ENCODE results near the gene ADORA1.

ADORA1 gene

DNA sequence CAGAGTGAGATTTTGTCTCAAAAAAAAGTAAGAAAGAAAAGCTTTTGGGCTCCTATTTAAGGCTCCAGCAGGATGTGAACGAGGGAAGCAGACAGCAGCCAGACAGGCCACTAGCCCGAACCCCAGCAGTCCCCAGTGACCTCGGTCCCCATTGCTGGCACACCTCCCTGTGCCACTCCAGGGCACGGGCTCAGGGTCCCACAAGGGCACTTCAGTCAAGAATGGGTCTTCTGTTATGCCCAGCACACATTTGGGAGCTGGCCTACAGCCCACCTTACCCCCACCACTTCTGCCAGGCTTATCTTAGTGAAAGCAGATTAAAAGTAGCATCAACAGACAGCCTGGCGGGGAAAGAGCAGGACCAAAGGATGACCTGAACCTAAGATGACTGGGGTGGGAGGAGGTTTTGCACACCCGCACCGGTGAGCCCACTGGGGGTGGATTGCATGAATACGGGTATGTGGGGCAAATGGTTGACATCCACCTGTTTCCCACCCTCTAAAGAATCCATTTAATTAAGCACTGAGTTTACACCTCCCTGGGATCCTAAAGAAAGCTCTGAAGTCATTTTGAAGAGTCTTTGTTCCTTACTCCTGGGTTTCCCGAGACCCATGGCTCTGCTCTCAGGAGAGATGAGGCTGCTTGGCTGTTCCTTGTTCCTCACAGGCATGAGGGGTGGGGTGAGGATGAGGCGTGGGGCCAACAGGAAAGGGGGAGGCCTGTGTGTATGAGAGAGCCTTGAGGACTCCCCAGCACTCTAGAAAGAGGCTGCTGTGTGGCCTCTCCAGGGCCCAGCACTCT is 54.3 kb downstream of the ADORA1 start:
- no peak overlapping the region for H3K4me3 ChIP-seq (ENCODE audit: low read depth in 1 of 2, low read length in 2 of 2)
- H3K9me3 ChIP-seq (ENCODE audit: control insufficient read depth in 1 of 2, low read length in 2 of 2), result no peaks in the 10 kb centered on the region
- H3K27ac ChIP-seq (ENCODE audit: low read length), result no peak overlapping the region
- H3K4me1 ChIP-seq (ENCODE audit: control insufficient read depth in 1 of 2, insufficient read depth in 2 of 2, low read length in 2 of 2), result peaks cover 0 to 2% of the 10 kb centered on the region in 2 donors
- no peaks in the 10 kb centered on the region for H3K27me3 ChIP-seq (ENCODE audit: low read depth, low read length)
- H3K36me3 ChIP-seq (ENCODE audit: control insufficient read depth in 1 of 2, insufficient read depth in 2 of 2, low read length in 2 of 2), result no peaks in the 10 kb centered on the region

DNA sequence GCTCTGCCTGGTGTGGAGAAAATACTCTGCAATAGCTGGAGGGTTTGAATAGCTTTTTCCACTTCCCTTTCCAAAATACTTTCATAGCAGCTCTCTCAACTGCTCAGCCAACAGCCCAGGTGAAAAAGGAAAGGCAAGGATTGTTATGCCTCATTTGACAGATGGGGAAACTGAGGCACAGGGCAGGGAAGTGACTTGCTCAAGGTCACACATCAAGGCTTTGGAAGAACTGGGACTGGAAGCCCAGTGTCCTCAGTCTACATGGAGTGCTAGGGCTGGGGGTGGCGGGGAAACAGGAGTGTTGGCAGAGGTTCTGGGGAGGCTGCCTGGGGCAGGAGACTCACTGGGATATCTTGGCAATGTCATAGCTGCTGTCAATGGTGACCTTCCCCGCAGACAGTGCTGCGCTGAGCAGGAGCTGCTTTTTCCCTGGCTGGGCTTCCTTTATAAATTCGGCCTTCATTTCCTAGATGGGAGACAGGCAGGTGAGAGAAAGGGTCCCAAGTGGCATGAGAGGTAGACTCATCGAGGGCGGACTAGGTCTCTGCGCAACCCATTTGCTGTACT is 54.9 kb downstream of the ADORA1 start:
- Histone ChIP-seq H3K27ac (ENCODE audit: low read length) (no peak overlapping the region), H3K36me3 (ENCODE audit: control insufficient read depth in 1 of 2, insufficient read depth in 2 of 2, low read length in 2 of 2) (no peaks in the 10 kb centered on the region), H3K4me3 (ENCODE audit: low read depth in 1 of 2, low read length in 2 of 2) (no peak overlapping the region), H3K27me3 (ENCODE audit: low read depth, low read length) (no peaks in the 10 kb centered on the region), H3K4me1 (ENCODE audit: control insufficient read depth in 1 of 2, insufficient read depth in 2 of 2, low read length in 2 of 2) (peaks cover 0 to 9% of the 10 kb centered on the region in 2 donors), H3K9me3 (ENCODE audit: control insufficient read depth in 1 of 2, low read length in 2 of 2) (no peaks in the 10 kb centered on the region)

DNA sequence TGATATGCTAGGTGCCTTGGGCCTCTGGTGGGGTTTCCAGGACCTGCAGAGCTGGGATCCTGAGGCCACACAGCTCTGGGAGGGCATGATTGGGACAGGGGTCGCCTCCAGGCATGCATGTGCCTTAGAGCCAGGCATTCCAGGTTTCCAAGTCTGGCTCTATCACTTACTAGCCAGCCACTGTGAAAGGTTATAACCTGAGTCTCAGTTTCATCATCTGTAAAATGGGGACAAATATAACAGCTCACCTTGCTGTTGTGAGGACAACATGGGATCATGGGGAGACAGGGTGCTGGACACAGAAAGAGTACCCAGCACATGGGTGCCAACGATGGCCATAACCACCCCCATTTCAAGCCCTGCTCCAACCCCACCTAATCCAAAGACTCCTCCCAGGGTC is 56.3 kb downstream of the ADORA1 start:
- H3K27me3 ChIP-seq (ENCODE audit: low read depth, low read length), result no peaks in the 10 kb centered on the region
- H3K36me3 ChIP-seq (ENCODE audit: control insufficient read depth in 1 of 2, insufficient read depth in 2 of 2, low read length in 2 of 2), result no peaks in the 10 kb centered on the region
- peaks cover 0 to 10% of the 10 kb centered on the region in 2 donors for H3K4me1 ChIP-seq (ENCODE audit: control insufficient read depth in 1 of 2, insufficient read depth in 2 of 2, low read length in 2 of 2)
- no peak overlapping the region for H3K4me3 ChIP-seq (ENCODE audit: low read depth in 1 of 2, low read length in 2 of 2)
- no peak overlapping the region for H3K27ac ChIP-seq (ENCODE audit: low read length)
- H3K9me3 ChIP-seq (ENCODE audit: control insufficient read depth in 1 of 2, low read length in 2 of 2), result no peaks in the 10 kb centered on the region

DNA sequence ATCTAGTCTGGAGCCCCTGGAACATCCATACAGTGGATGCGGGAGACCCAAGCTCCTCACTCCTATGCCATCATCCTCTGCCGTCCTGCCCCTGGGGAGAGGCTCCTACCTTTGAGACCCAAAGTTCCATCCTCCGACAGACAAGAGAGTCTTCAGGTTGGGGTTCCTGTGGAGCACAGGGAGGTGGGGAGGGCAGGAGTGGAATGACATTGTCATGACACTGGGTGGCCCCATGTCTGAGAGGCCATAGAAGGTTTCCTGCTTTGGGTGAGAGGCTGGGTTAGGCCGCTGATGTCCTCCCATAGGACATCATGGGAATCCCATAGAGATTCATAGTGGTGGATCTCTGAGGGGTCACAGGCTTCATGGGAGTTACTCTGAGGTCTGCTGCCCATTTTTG is 56.9 kb downstream of the ADORA1 start:
- Histone ChIP-seq H3K27ac (ENCODE audit: low read length) (no peak overlapping the region), H3K9me3 (ENCODE audit: control insufficient read depth in 1 of 2, low read length in 2 of 2) (no peaks in the 10 kb centered on the region), H3K4me1 (ENCODE audit: control insufficient read depth in 1 of 2, insufficient read depth in 2 of 2, low read length in 2 of 2) (peaks cover 0 to 10% of the 10 kb centered on the region in 2 donors), H3K27me3 (ENCODE audit: low read depth, low read length) (no peaks in the 10 kb centered on the region), H3K4me3 (ENCODE audit: low read depth in 1 of 2, low read length in 2 of 2) (no peak overlapping the region), H3K36me3 (ENCODE audit: control insufficient read depth in 1 of 2, insufficient read depth in 2 of 2, low read length in 2 of 2) (no peaks in the 10 kb centered on the region)

DNA sequence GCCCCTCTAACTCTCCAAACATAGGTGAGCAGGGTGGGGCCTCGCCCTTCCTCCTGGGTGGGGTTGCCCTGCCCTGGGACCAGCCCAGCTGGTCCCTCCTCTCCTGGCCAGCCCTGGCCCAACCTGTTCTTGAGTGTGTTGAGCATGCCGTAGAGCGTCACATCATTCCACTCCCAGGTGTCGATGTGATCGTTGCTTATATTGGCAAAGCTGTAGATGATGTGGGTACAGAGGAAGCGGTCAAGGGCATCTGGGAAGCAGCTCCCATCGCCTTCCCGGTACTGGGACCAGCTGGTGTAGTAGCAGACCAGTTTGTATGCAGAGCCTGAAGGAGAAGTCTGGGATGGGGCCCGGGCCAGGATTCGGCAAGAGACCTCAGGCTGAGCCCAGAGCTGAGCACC is 57.5 kb downstream of the ADORA1 start:
- no peaks in the 10 kb centered on the region for H3K36me3 ChIP-seq (ENCODE audit: control insufficient read depth in 1 of 2, insufficient read depth in 2 of 2, low read length in 2 of 2)
- no peak overlapping the region for H3K27ac ChIP-seq (ENCODE audit: low read length)
- H3K9me3 ChIP-seq (ENCODE audit: control insufficient read depth in 1 of 2, low read length in 2 of 2), result no peaks in the 10 kb centered on the region
- no peaks in the 10 kb centered on the region for H3K27me3 ChIP-seq (ENCODE audit: low read depth, low read length)
- H3K4me3 ChIP-seq (ENCODE audit: low read depth in 1 of 2, low read length in 2 of 2), result no peak overlapping the region
- H3K4me1 ChIP-seq (ENCODE audit: control insufficient read depth in 1 of 2, insufficient read depth in 2 of 2, low read length in 2 of 2), result peaks cover 0 to 10% of the 10 kb centered on the region in 2 donors

DNA sequence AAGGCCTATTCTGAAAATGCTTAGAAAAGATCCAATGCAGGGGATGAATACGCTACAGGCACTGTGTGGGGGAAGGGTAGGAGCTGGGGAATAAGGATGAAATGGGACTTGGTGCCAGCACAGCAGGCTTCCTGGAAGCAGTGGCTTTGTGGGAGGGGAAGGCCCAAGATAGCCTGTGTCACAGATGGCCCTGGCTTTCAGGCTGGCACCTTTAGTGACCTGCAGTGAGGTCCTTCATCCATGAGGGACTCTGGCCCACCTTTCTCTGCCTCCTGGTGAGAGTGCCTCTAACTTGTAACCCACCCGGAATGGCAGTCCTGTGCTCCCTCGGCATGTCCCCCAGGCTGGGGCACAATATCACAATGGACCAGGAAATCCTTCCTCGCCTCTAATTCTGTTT is 58.1 kb downstream of the ADORA1 start:
- no peak overlapping the region for H3K4me3 ChIP-seq (ENCODE audit: low read depth in 1 of 2, low read length in 2 of 2)
- no peaks in the 10 kb centered on the region for H3K36me3 ChIP-seq (ENCODE audit: control insufficient read depth in 1 of 2, insufficient read depth in 2 of 2, low read length in 2 of 2)
- no peaks in the 10 kb centered on the region for H3K27me3 ChIP-seq (ENCODE audit: low read depth, low read length)
- H3K27ac ChIP-seq (ENCODE audit: low read length), result no peak overlapping the region
- peaks cover 0 to 10% of the 10 kb centered on the region in 2 donors for H3K4me1 ChIP-seq (ENCODE audit: control insufficient read depth in 1 of 2, insufficient read depth in 2 of 2, low read length in 2 of 2)
- no peaks in the 10 kb centered on the region for H3K9me3 ChIP-seq (ENCODE audit: control insufficient read depth in 1 of 2, low read length in 2 of 2)

DNA sequence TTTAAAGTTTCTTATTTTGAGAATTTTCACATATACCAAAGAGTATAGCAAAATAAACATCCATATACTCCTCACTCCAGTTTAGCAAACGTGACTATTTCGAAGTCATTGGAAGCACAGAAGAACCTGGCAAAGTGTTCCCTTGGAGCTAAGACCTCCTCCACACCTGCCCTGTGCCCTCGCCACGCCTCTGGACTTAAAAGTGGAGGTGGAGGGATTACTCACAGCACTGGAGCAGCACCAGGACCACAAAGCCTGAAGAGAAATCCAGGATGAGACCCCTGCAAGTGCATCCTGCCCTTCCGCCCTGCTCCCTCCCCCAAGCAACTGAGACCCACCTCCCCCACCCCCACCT is 58.5 kb downstream of the ADORA1 start:
- Histone ChIP-seq H3K27me3 (ENCODE audit: low read depth, low read length) (no peaks in the 10 kb centered on the region), H3K27ac (ENCODE audit: low read length) (no peak overlapping the region), H3K36me3 (ENCODE audit: control insufficient read depth in 1 of 2, insufficient read depth in 2 of 2, low read length in 2 of 2) (no peaks in the 10 kb centered on the region), H3K9me3 (ENCODE audit: control insufficient read depth in 1 of 2, low read length in 2 of 2) (no peaks in the 10 kb centered on the region), H3K4me1 (ENCODE audit: control insufficient read depth in 1 of 2, insufficient read depth in 2 of 2, low read length in 2 of 2) (peaks cover 0 to 10% of the 10 kb centered on the region in 2 donors), H3K4me3 (ENCODE audit: low read depth in 1 of 2, low read length in 2 of 2) (no peak overlapping the region)

DNA sequence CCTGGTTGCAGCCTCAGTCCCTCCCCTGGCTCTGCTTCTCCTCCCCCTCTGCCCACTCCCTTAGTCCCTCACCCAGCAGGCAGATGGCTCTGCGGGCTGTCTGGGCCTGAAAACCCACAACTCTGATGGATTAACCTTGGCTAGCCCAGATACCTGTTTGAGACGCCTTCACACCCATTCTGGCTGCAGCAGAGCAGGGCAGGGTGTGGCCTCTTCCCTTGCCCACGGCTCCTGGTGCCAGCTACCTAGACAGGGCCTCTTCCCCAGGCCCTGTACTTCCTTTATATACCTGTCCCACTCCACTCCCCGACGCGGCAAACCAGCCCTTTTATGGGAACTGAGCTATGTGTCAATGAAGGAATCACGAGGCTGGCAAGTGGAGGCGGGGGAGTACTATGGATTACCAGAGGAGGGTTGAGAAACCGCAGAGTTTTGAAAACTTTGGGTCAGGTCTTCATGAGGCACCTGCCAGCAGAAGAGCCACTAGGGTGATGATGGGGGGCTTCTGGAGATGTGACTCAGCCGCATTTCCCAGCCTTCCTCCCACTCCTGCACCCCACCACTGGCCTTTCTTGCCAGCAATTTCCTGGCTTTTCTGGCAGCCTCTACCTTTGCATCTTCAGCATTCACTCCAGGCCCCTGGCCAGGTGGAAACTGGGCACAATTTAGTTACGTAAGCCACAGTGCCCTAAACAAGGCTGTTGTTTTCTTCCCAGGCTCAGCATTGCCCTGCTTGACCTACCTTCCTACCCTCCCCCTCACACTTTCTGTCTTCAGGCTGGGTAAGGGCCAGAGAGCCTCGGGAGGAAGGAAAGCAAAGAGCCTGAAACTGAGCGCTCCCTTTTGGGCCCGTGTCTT is 59.1 kb downstream of the ADORA1 start, which contains the start of gene CHI3L1:
Gene CHI3L1 (minus strand): TSS at position 259 of the 858 bp plus-strand sequence. CDS start 81 bp downstream, at position 178.
- no peak within 1 kb of the TSS for H3K4me3 ChIP-seq (ENCODE audit: low read depth in 1 of 2, low read length in 2 of 2)
- H3K27me3 ChIP-seq (ENCODE audit: low read depth, low read length), result no peaks in the 10 kb centered on the region
- peaks cover 0 to 10% of the 10 kb centered on the region in 2 donors for H3K4me1 ChIP-seq (ENCODE audit: control insufficient read depth in 1 of 2, insufficient read depth in 2 of 2, low read length in 2 of 2)
- H3K9me3 ChIP-seq (ENCODE audit: control insufficient read depth in 1 of 2, low read length in 2 of 2), result no peaks in the 10 kb centered on the region
- H3K27ac ChIP-seq (ENCODE audit: low read length), result no peak within 1 kb of the TSS
- H3K36me3 ChIP-seq (ENCODE audit: control insufficient read depth in 1 of 2, insufficient read depth in 2 of 2, low read length in 2 of 2), result no peaks in the 10 kb centered on the region

DNA sequence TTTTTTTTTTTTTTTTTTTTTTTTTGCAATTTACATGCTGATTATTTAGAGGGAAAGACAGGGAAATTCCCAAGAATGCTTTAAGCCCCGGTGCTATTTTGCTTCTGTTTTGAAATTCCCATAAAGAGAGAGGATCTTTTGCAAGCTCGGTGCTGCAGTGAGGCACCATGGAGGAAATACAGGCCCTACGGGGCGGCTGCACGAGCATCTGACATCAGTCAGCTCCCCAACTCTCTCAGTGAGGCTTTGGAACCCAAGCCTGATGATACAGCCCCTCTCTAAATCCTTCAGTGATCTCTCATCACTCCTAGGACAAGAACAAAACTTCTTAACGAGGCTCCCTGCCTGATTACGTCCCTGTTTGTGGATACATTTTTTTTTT is 59.8 kb downstream of the ADORA1 start:
- H3K4me3 ChIP-seq (ENCODE audit: low read depth in 1 of 2, low read length in 2 of 2), result no peak overlapping the region
- no peaks in the 10 kb centered on the region for H3K36me3 ChIP-seq (ENCODE audit: control insufficient read depth in 1 of 2, insufficient read depth in 2 of 2, low read length in 2 of 2)
- H3K4me1 ChIP-seq (ENCODE audit: control insufficient read depth in 1 of 2, insufficient read depth in 2 of 2, low read length in 2 of 2), result peaks cover 0 to 10% of the 10 kb centered on the region in 2 donors
- H3K9me3 ChIP-seq (ENCODE audit: control insufficient read depth in 1 of 2, low read length in 2 of 2), result no peaks in the 10 kb centered on the region
- H3K27me3 ChIP-seq (ENCODE audit: low read depth, low read length), result no peaks in the 10 kb centered on the region
- no peak overlapping the region for H3K27ac ChIP-seq (ENCODE audit: low read length)

DNA sequence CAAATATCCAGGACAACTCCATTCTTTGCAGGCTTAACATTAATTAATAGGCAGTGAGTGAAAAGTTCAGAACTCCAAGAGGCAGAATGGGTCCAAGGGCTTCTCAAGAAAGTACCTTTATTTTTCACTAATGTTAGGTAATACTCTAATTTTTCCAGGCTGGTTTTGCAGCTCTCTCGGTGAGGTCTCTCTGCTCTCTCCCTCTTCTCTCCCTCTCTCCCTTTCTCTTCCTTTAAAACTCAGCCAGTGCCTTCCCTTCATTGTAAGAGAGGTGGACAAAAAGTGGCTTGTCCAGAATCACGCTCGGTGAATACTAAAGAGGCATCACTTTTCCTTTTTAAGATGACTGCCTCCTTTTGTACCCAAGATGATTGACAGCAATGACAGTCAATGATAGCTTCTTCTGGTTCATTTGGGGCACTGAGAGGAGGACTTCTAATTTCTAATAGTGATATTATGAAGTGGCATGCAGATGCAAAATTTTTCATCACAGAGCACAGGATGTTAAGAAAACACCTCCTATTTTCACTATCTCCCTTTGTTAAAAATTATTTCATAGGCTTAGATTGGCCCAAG is 60.3 kb downstream of the ADORA1 start:
- peaks cover 0 to 10% of the 10 kb centered on the region in 2 donors for H3K4me1 ChIP-seq (ENCODE audit: control insufficient read depth in 1 of 2, insufficient read depth in 2 of 2, low read length in 2 of 2)
- no peaks in the 10 kb centered on the region for H3K36me3 ChIP-seq (ENCODE audit: control insufficient read depth in 1 of 2, insufficient read depth in 2 of 2, low read length in 2 of 2)
- H3K27ac ChIP-seq (ENCODE audit: low read length), result no peak overlapping the region
- no peaks in the 10 kb centered on the region for H3K27me3 ChIP-seq (ENCODE audit: low read depth, low read length)
- H3K4me3 ChIP-seq (ENCODE audit: low read depth in 1 of 2, low read length in 2 of 2), result no peak overlapping the region
- H3K9me3 ChIP-seq (ENCODE audit: control insufficient read depth in 1 of 2, low read length in 2 of 2), result no peaks in the 10 kb centered on the region

DNA sequence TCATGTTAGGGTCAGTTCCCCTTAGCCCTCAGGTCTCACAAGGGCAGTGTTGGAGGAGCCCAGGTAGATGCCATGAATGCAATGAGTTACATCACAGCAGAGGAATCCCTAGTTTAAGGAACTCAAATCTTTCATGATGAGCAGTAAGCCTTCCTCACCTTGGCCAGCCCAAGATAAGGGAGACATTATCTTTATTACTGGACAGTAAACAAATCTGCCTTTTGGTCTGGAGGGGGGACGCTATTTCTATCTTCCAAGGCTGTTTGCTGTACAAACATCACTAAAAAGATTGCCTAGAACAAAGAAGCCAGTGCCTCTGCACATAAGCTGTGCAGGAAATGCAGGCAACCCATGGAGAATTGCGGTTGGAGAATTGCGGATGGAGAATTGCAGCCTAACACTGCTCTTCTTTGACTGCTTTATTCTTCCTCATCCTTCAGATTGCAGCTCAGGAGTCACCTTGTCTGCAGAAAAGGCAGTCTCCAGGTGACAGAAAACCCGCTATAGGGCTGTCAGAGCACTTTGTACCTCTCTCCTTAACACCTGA is 61.2 kb downstream of the ADORA1 start:
- Histone ChIP-seq H3K27ac (ENCODE audit: low read length) (no peak overlapping the region), H3K4me3 (ENCODE audit: low read depth in 1 of 2, low read length in 2 of 2) (no peak overlapping the region), H3K4me1 (ENCODE audit: control insufficient read depth in 1 of 2, insufficient read depth in 2 of 2, low read length in 2 of 2) (peaks cover 0 to 10% of the 10 kb centered on the region in 2 donors), H3K9me3 (ENCODE audit: control insufficient read depth in 1 of 2, low read length in 2 of 2) (no peaks in the 10 kb centered on the region), H3K27me3 (ENCODE audit: low read depth, low read length) (no peaks in the 10 kb centered on the region), H3K36me3 (ENCODE audit: control insufficient read depth in 1 of 2, insufficient read depth in 2 of 2, low read length in 2 of 2) (no peaks in the 10 kb centered on the region)
